ENCODE results near the gene BLOC1S1.

GRCh38 chr12:55700255-55701018 is 15.4 kb upstream of the BLOC1S1 start:
- TF ChIP-seq YY1 (IDR thresholded peaks at IDR 0.05; ENCODE audit: insufficient read depth, insufficient read length) (no peak), SUZ12 (IDR thresholded peaks at IDR 0.05; ENCODE audit: extremely low read depth, insufficient read depth, insufficient read length) (no peak), ZNF274 (IDR thresholded peaks at IDR 0.05; ENCODE audit: low read depth, low read length) (no peak)
